VCaP (cell line): ENCODE data around the gene MLIP.
"Not testable (repeated sequence)": the region's sequence is repeated elsewhere in the genome, so short reads cannot be mapped to it uniquely, and the experiment has no call there.

Experiments used
- H3K27ac ChIP-seq: fragments of 450-650 bp; 2 replicates; pipeline ENCODE4 v1.5.1; 2017
- TF ChIP-seq, protein P1 (sequence below): fragments of 450-650 bp; conservative IDR thresholded peaks from 2 replicates; pipeline ENCODE4 v1.5.1; 2017; ENCODE audit warnings: mild to moderate bottlenecking, moderate library complexity

The MLIP gene

DNA sequence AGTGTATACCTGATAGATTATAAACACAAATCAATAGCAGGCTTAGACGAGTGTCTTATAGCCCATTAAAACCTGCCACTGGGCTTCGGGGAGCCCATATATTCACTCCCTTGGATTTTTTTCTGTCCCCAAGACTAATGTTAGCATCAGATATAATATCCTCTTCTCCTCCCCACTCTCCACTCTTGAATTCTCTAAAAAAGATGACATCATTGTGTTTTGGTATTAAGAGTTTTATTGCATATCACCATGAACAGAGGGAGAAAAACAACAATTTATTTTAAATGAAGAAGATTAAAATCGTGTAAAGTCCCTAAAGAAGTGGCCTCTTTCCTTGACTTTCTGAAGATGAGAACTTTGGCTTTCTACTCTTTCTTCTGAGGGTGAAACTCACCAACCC is 84.4 kb downstream of the MLIP start:
- no peak overlapping the region for H3K27ac ChIP-seq
- TF ChIP-seq, protein P1, sequence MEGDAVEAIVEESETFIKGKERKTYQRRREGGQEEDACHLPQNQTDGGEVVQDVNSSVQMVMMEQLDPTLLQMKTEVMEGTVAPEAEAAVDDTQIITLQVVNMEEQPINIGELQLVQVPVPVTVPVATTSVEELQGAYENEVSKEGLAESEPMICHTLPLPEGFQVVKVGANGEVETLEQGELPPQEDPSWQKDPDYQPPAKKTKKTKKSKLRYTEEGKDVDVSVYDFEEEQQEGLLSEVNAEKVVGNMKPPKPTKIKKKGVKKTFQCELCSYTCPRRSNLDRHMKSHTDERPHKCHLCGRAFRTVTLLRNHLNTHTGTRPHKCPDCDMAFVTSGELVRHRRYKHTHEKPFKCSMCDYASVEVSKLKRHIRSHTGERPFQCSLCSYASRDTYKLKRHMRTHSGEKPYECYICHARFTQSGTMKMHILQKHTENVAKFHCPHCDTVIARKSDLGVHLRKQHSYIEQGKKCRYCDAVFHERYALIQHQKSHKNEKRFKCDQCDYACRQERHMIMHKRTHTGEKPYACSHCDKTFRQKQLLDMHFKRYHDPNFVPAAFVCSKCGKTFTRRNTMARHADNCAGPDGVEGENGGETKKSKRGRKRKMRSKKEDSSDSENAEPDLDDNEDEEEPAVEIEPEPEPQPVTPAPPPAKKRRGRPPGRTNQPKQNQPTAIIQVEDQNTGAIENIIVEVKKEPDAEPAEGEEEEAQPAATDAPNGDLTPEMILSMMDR: no peak

DNA sequence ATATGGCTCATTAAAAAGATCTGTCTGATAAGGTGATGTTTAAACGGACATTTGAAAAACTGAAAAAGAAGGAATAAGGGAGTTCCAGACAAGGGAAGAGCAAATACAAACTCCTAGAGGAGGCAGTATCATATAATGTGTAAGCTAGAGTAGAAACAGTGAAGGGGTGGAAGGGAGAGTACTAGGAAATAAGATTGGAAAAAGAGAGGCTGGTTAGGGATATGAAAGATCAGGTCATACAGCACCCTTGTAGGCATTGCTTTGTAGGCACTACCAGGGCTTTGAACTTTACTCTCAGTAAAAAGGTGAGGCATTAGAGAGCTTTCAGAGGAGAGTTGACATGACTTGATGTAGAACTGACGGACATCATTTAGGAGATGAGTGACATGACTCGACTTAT is 85.7 kb downstream of the MLIP start:
- TF ChIP-seq, protein P1: no peak
- H3K27ac ChIP-seq: no peak overlapping the region

DNA sequence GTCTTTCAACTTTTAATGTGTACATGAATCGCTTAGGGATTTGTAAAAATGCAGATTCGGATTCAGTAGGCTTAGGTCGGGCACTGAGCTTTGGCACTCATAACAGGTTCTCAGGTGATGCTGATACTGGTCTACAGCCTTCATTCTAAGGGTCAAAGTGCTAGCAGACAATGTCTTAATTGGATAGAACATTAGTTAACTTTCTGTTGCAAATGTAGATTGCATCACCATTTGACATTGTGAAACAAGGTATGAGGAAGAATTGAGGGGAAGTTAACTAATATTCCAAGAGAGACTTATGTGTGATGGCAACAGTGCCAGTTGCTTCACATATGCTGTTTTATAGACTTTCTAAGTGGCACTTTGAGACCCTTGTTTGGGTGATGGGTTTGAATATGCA is 86.9 kb downstream of the MLIP start:
- TF ChIP-seq, protein P1: no peak
- no peak overlapping the region for H3K27ac ChIP-seq

DNA sequence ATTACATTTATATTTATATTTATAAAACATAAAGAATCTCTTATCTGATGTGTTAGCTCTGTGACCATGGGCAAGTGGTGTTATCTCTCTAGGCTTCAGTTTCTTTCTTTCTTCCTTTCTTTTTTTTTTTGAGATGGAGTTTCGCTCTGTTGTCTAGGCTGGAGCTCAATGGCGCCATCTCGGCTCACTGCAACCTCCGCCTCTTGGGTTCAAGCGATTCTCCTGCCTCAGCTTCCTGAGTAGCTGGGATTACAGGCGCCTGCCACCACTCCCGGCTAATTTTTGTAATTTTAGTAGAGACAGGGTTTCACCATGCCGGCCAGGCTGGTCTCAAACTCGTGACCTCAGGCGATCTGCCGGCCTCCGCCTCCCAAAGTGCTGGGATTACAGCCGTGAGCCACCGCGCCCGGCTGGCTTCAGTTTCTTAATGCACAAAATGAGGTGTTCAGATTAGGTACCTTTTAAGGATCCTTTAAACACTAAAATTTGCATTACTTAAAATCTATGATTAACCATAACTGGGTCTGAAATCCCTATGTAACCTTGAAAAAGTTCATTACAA is 92.3 kb downstream of the MLIP start:
- H3K27ac ChIP-seq: not testable (repeated sequence)

DNA sequence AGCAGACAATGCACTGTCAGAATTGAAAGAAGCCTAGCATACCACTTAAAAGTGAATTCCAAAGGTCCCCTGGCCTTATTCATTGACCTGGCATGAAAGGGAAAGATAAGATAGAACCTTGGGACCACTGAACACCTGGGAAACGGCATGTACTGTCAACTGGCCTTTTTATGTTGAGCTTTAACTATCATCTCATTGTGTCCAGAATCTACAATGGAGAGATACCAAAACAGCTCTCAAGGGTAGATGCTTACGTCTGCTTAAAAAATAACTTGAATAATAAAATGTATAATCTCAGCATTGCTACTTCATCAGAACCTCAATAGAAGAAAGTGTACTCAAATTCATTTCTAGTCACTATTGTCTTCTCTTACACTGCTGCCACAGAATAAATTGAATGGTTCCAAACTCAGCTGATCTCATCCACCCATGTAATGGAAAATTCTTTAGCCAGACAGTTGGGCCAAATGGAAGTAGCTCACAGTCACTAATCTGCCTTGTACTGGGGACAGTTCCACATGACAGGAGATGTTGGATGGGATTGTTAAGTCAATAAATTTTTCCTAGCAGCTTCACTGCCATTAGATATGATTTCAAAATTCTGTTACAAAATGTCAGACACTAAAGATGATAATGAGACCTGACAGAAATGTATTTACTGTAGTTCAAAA is 93.8 kb downstream of the MLIP start:
- no peak overlapping the region for H3K27ac ChIP-seq
- TF ChIP-seq, protein P1: no peak

DNA sequence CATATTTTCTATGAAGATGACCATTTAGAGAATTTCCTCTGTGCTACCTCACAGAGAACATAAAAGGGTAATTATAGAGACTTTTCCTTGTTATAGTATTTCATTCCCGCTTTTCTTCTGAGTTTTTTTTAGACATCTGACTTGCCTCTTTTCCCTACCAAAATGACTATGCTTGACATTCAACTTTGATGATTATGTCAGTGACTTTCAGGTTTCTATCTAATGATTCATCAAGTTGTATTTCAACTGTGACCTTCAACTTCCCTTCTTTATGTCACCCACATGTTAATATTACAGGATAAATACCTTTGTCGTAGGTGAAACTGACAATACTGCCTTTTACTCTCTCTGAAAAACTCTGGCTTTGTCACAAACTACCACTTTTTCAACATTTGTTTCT is 95.3 kb downstream of the MLIP start:
- TF ChIP-seq, protein P1: no peak
- no peak overlapping the region for H3K27ac ChIP-seq

DNA sequence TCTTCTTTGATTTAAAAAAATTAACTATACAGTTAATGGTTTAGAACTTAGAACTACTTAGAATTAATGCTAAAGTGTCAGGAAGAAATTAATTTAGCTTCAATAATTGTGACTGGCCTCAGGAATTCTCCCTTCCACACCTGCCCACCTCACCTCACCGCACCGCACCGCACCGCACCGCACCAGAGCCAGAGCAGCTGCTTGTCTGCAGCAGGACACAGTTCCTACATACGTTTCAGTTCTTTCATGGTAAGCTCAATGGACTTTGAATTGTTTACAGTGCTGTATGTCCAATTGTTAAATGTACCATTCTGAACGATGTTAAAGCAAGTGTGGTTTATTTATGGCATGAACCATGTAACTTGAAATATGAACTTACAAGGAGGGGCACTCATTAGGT is 98.7 kb downstream of the MLIP start:
- H3K27ac ChIP-seq: not testable (repeated sequence)

DNA sequence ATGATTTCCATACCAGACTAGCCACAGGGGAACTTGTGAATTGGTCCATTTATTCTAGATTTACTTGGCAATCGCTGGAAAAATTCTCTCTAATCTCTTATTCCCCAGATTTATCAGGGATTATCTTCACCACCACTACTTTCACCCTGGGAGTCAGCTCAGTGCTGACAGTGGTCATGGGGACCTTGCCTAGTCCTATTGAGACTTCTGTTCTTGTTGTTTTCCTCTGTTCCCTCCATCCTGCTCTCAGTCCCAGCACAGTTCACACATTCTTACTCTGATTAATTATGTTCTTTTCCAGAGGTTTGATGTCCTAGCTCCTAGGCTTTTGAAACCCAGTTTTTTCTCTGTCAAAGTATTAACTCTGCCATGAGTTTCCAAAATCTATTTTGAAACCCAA is 103.0 kb downstream of the MLIP start:
- TF ChIP-seq, protein P1: no peak
- H3K27ac ChIP-seq: no peak overlapping the region
